IMR-90 (cell line): ENCODE measurements around the gene PODXL2. TPM values are rescaled to one million over a fixed set of nuclear protein-coding genes. Genes with fewer than 3 reads are reported as not detected.

Experiments used
- ATAC-seq: fragments of 200-7000 bp; cut with Tn5 transposase; 2 replicates; pipeline ENCODE4 v1.9.1; 2020; ENCODE audit warnings: low read depth, mild to moderate bottlenecking, moderate library complexity
- BruUV-seq: library from RNA; stranded (reverse); fragments of 400-500 nt; replicated peaks from 2 replicates; lab custom pipeline; 2021; lab: Mats Ljungman, UMichigan
- CTCF ChIA-PET: fragments of 300-600 bp; formaldehyde crosslinking; extraction: SDS; loops from one replicate; lab custom pipeline; 2021; ENCODE audit warnings: antibody characterized with exemption; lab: Yijun Ruan, JAX
- POLR2A ChIA-PET: fragments of 300-600 bp; sonication (Branson Sonifier 250); formaldehyde crosslinking; loops from one replicate; lab custom pipeline; 2022; ENCODE audit warnings: antibody characterized with exemption; ENCODE audit not compliant: unreplicated experiment; lab: Charles Lee
- DNase-seq: peaks from one replicate; pipeline ENCODE4 v3.0.0; 2013
- H2AFZ ChIP-seq: replicated peaks from 2 replicates; pipeline ENCODE3; 2013; ENCODE audit warnings: low read length, mild to moderate bottlenecking; ENCODE audit not compliant: poor library complexity
- H2AK5ac ChIP-seq: 2 replicates; pipeline ENCODE4 v1.6.1; 2013; ENCODE audit warnings: low read depth, low read length, inconsistent platforms
- H2AK9ac ChIP-seq: replicated peaks from 2 replicates; pipeline ENCODE3; 2013; ENCODE audit warnings: mild to moderate bottlenecking, low read depth, low read length, moderate library complexity; ENCODE audit not compliant: poor library complexity
- H2BK120ac ChIP-seq: 2 replicates; pipeline ENCODE4 v1.6.1; 2013; ENCODE audit warnings: low read depth, low read length, inconsistent platforms
- H2BK15ac ChIP-seq: 3 replicates; pipeline ENCODE4 v1.6.1; 2013; ENCODE audit warnings: low read depth, low read length, inconsistent platforms
- H2BK20ac ChIP-seq: 2 replicates; pipeline ENCODE4 v1.6.1; 2013; ENCODE audit warnings: low read depth, mild to moderate bottlenecking, inconsistent platforms, low read length, moderate library complexity
- H2BK5ac ChIP-seq: 2 replicates; pipeline ENCODE4 v1.6.1; 2013; ENCODE audit warnings: mild to moderate bottlenecking, low read depth, low read length, inconsistent platforms; ENCODE audit not compliant: poor library complexity, severe bottlenecking
- H3K14ac ChIP-seq: replicated peaks from 2 replicates; pipeline ENCODE4 v1.6.1; 2013; ENCODE audit warnings: low read depth, low read length, inconsistent platforms
- H3K18ac ChIP-seq: 2 replicates; pipeline ENCODE4 v1.6.1; 2013; ENCODE audit warnings: low read depth, low read length, control low read depth
- H3K23ac ChIP-seq: 2 replicates; pipeline ENCODE4 v1.6.1; 2013; ENCODE audit warnings: low read depth, low read length, inconsistent platforms
- H3K27ac ChIP-seq: 2 replicates; pipeline ENCODE4 v1.5.1; 2013; ENCODE audit warnings: mild to moderate bottlenecking, control low read depth, low read length; ENCODE audit not compliant: insufficient read depth
- H3K27me3 ChIP-seq: 2 replicates; pipeline ENCODE4 v1.6.1; 2013; ENCODE audit warnings: low read length; ENCODE audit not compliant: control insufficient read depth, insufficient read depth
- H3K36me3 ChIP-seq: 2 replicates; pipeline ENCODE4 v1.6.1; 2013; ENCODE audit warnings: low read length, mixed read lengths; ENCODE audit not compliant: control insufficient read depth, insufficient read depth
- H3K4ac ChIP-seq: 2 replicates; pipeline ENCODE4 v1.6.1; 2013; ENCODE audit warnings: low read depth, low read length, inconsistent platforms
- H3K4me1 ChIP-seq: 2 replicates; pipeline ENCODE4 v1.6.1; 2013; ENCODE audit warnings: low read length, mixed read lengths; ENCODE audit not compliant: control insufficient read depth, insufficient read depth
- H3K4me2 ChIP-seq: 2 replicates; pipeline ENCODE4 v1.6.1; 2013; ENCODE audit warnings: low read depth, mild to moderate bottlenecking, control low read depth, low read length, moderate library complexity
- H3K4me3 ChIP-seq: 2 replicates; pipeline ENCODE4 v1.5.1; 2013; ENCODE audit warnings: low read depth, mild to moderate bottlenecking, control low read depth, low read length, moderate library complexity; ENCODE audit not compliant: insufficient read depth
- H3K56ac ChIP-seq: 2 replicates; pipeline ENCODE4 v1.6.1; 2013; ENCODE audit warnings: low read length, inconsistent platforms; ENCODE audit not compliant: insufficient read depth; ENCODE audit errors: extremely low read depth
- H3K79me1 ChIP-seq, 2 experiments: 2 replicates each; pipeline ENCODE4 v1.6.1; 2013; ENCODE audit warnings: low read length in 2 of 2, inconsistent platforms in 1 of 2, low read depth in 1 of 2
- H3K9ac ChIP-seq: 2 replicates; pipeline ENCODE4 v1.6.1; 2013; ENCODE audit warnings: low read depth, low read length, control low read depth
- H3K9me1 ChIP-seq: 2 replicates; pipeline ENCODE4 v1.6.1; 2013; ENCODE audit warnings: low read length, inconsistent platforms; ENCODE audit not compliant: insufficient read depth
- H3K9me3 ChIP-seq: 2 replicates; pipeline ENCODE4 v1.6.1; 2013; ENCODE audit warnings: low read length; ENCODE audit not compliant: control insufficient read depth, insufficient read depth
- H4K20me1 ChIP-seq: 2 replicates; pipeline ENCODE4 v1.6.1; 2013; ENCODE audit warnings: low read length, inconsistent platforms; ENCODE audit not compliant: insufficient read depth
- H4K5ac ChIP-seq: 2 replicates; pipeline ENCODE4 v1.6.1; 2013; ENCODE audit warnings: mild to moderate bottlenecking, low read depth, low read length, control low read depth
- H4K8ac ChIP-seq, 2 experiments: 2 replicates each; pipeline ENCODE4 v1.6.1; 2013; ENCODE audit warnings: low read depth in 2 of 2, low read length in 2 of 2, control low read depth in 1 of 2, inconsistent platforms in 1 of 2
- H4K91ac ChIP-seq: 2 replicates; pipeline ENCODE4 v1.6.1; 2013; ENCODE audit warnings: low read depth, low read length, inconsistent platforms; ENCODE audit not compliant: insufficient read depth
- BHLHE40 ChIP-seq: fragments of 150-350 bp; IDR thresholded peaks from 2 replicates; pipeline ENCODE4 v1.6.1; 2016; ENCODE audit warnings: mild to moderate bottlenecking, low read depth, low read length
- NFE2L2 ChIP-seq: fragments of 150-350 bp; IDR thresholded peaks from 2 replicates; pipeline ENCODE4 v1.6.1; 2016; ENCODE audit warnings: low read depth, mild to moderate bottlenecking, low read length
- RAD21 ChIP-seq: IDR thresholded peaks from 2 replicates; pipeline ENCODE4 v1.6.1; 2012; ENCODE audit warnings: low read length, improper control_type of control experiment
- RFX5 ChIP-seq: IDR thresholded peaks from 2 replicates; pipeline ENCODE4 v1.8.0; 2012; ENCODE audit warnings: low read depth, mild to moderate bottlenecking, low read length, moderate library complexity
- WGBS, 2 experiments: methylation state at CpG; one replicate each; pipeline versions ENCODE4 v1.1.5 to v1.1.7; 2013; ENCODE audit warnings: missing lambda C conversion rate in 2 of 2; ENCODE audit not compliant: insufficient read length in 1 of 2; ENCODE audit errors: extremely low coverage in 2 of 2; 5-methylcytosine and 5-hydroxymethylcytosine counted together
- dilution Hi-C: fragments of 300-500 bp; cut with HindIII; formaldehyde crosslinking; loops from one replicate; pipeline ENCODE4 v1.14.3; 2018; ENCODE audit warnings: low sequenced_read_pairs; ENCODE audit not compliant: unreplicated experiment
- in situ Hi-C: fragments of 300-500 bp; cut with MboI; formaldehyde crosslinking; loops from 3 replicates; pipeline ENCODE4 v1.14.3; 2019; ENCODE audit warnings: low sequenced_read_pairs, inconsistent platforms, mixed read lengths
- intact Hi-C: fragments of 100-400 bp; cut with micrococcal nuclease; formaldehyde crosslinking; loops from 2 replicates; pipeline ENCODE4 v1.10.0; 2022
- polyA plus RNA-seq, 3 experiments: library from polyadenylated mRNA; depleted of rRNA; stranded (reverse); fragments of >200 nt; gene quantifications; 2 replicates each; pipeline ENCODE4 v1.2.3, GENCODE V29; 2012; ENCODE audit warnings: low replicate concordance in 1 of 3
- total RNA-seq: library from RNA; depleted of rRNA; stranded (reverse); fragments of >200 nt; gene quantifications from 2 replicates; pipeline ENCODE4 v1.2.3, GENCODE V29; 2012

Gene PODXL2
- total and polyA plus RNA-seq, 2 of the 4 experiments (the other 2 are of a cell fraction) = 1.6 to 5.4 TPM

GRCh38 chr3:127717357-127718244 lies 88.6 kb downstream of the PODXL2 start (continued):
- TF ChIP-seq BHLHE40 = no peak

- Histone ChIP-seq H3K14ac (no peak overlapping the region), H2BK20ac (no peak overlapping the region), H3K18ac (no peak overlapping the region), H3K4me1 (peaks cover 6% of the 10 kb centered on the region; the same call in 1 of the 2 replicates), H2AK9ac (no peak overlapping the region), H3K4me3 (no peak overlapping the region), H2BK15ac (no peak overlapping the region), H4K5ac (no peak overlapping the region), H3K9me1 (peaks cover 6% of the 10 kb centered on the region; the same call in 1 of the 2 replicates), H2AFZ (no peak overlapping the region), H2AK5ac (no peak overlapping the region), H4K91ac (no peak overlapping the region), H3K79me1 (peaks cover 0 to 47% of the 10 kb centered on the region in 2 experiments; a peak in 2 of 4 replicates), H3K27me3 (no peaks in the 10 kb centered on the region), H3K56ac (no peak overlapping the region), H4K8ac (no peak overlapping the region), H3K4ac (no peak overlapping the region), H3K27ac (no peak overlapping the region), H3K36me3 (peaks cover 20% of the 10 kb centered on the region), H3K4me2 (no peak overlapping the region), H2BK120ac (no peak overlapping the region), H3K9ac (no peak overlapping the region), H3K23ac (no peak overlapping the region), H3K9me3 (no peaks in the 10 kb centered on the region), H2BK5ac (no peak overlapping the region), H4K20me1 (no peaks in the 10 kb centered on the region)
- CTCF ChIA-PET = no interaction called here
- TF ChIP-seq RFX5 = no peak
- no peak for TF ChIP-seq NFE2L2
- TF ChIP-seq RAD21 = peak; percentile 15; the same call in 1 of the 2 replicates
- no peak for DNase-seq
- intact Hi-C loops (no loop called here), in situ Hi-C loops (no loop called here), dilution Hi-C loops (no loop called here)
- no CpG with 5 or more reads among the region's 7 CpGs for whole genome bisulfite sequencing, 2 experiments
- POLR2A ChIA-PET = no interaction called here
- BruUV-seq = no TSS peak
- no peak for ATAC-seq
Observed at GRCh38 chr3:127718245-127718915, 89.4 kb downstream of the PODXL2 start.
